IPS-18c (cell line): Measurements from ENCODE around the gene SHISA5.
"Not testable (repeated sequence)": the region's sequence is repeated elsewhere in the genome, so short reads cannot be mapped to it uniquely, and the experiment has no call there.

Experiments
- H3K4me3 ChIP-seq: 2 replicates; pipeline ENCODE4 v1.7.0; 2013; ENCODE audit warnings: low read depth, mild to moderate bottlenecking, low read length, moderate library complexity; ENCODE audit not compliant: insufficient read depth
- H3K9me3 ChIP-seq: one replicate; pipeline ENCODE4 v1.6.1; 2013; ENCODE audit warnings: mild to moderate bottlenecking, low read length, moderate library complexity; ENCODE audit not compliant: control insufficient read depth, insufficient read depth

The SHISA5 gene

GRCh38 chr3:48500656-48501055 lies 3.3 kb downstream of the SHISA5 start:
- H3K4me3 ChIP-seq: no peak overlapping the region
- H3K9me3 ChIP-seq: no peaks in the 10 kb centered on the region

DNA sequence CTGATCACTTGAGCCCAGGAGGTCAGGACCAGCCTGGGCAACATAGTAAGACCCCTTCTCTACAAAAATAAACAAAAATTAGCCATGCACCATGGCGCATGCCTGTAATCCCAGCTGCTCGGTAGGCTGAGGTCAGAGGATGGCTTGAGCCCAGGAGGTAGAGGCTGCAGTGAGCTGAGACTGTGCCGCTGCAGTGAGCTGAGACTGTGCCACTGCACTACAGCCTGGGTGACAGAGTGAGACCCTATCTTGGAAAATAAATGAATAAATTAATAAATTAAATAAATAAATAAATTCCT lies 10.8 kb downstream of the SHISA5 start:
- Histone ChIP-seq H3K9me3 (peaks cover 2% of the 10 kb centered on the region), H3K4me3 (no peak overlapping the region)

GRCh38 chr3:48492461-48493202 lies 11.3 kb downstream of the SHISA5 start:
- Histone ChIP-seq H3K4me3 (no peak overlapping the region), H3K9me3 (peaks cover 4% of the 10 kb centered on the region)

DNA sequence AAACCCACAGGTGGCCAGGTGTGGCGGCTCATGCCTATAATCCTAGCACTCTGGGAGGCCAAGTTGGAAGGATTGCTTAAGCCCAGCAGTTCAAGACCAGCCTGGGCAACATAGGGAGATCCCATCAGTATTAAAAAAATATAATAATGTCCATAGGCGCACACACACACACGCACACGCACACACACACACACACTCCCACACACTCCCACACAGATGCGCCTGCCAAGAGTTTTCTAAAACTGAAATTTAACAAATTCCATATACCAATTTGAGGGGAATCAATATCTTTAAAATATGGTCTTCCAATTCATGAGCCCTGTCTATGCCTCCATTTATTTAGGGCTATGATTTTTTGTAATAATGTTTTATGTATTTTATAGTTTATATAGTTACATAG lies 17.0 kb downstream of the SHISA5 start:
- H3K4me3 ChIP-seq: no peak overlapping the region
- peaks cover 4% of the 10 kb centered on the region for H3K9me3 ChIP-seq

DNA sequence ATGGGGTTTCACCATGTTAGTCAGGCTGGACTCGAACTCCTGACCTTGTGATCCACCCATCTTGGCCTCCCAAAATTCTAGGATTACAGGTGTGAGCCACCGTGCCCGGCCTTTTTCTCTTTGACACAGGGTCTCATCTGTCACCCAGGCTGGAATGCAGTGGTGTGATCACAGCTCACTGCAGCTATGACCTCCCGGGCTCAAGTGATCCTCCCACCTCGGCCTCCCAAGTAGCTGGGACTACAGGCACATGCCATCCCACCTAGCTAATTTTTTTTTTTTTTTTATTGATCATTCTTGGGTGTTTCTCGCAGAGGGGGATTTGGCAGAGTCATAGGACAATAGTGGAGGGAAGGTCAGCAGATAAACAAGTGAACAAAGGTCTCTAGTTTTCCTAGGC lies 21.2 kb downstream of the SHISA5 start:
- H3K9me3 ChIP-seq, H3K4me3 ChIP-seq: not testable (repeated sequence)

GRCh38 chr3:48480891-48481290 lies 23.1 kb downstream of the SHISA5 start:
- H3K9me3 ChIP-seq, H3K4me3 ChIP-seq: not testable (repeated sequence)

DNA sequence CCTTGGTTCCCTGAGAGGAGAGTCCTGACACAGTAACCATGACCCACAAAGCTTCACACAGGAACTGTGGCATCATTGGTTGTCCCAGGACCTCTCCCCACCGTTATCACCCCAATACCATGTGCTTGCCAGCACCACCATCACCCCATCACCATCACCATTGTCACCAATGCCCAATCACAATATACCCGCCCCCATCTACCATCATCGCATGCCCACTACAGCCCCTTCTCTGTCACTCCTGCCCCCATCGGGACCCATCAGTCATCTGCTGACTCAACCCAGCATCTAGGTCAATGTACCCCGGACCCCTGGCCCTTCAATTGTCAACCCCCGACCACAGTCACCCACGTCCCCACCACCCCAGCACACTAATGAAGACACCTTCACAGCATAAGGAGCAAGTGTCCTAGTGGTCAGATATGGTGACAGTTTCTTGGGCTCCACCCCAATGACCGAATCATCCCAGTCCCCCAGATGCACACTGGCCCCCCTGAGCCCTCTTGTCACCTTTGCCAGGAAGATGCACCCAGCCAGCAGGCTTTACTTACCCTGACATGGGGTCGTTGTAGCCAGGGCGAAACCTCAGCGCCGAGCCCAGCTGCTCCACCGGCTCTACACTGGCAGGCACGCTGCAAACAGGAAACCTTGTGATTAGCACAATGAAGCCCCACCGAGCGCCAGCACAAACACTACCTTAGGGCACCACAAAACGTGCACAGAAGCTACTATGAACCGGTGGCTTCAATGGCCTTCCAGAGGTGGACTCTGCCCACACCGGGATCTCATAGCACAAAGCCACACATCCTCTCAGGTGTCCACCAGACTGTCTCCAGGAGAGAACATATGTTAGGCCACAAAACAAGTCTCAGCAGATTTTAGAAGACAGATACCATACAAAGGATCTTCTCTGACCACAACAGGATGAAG lies 25.1 kb downstream of the SHISA5 start:
- Histone ChIP-seq H3K9me3 (no peaks in the 10 kb centered on the region), H3K4me3 (no peak overlapping the region)

GRCh38 chr3:48477959-48478520 lies 25.9 kb downstream of the SHISA5 start:
- H3K4me3 ChIP-seq: no peak overlapping the region
- no peaks in the 10 kb centered on the region for H3K9me3 ChIP-seq

GRCh38 chr3:48476426-48477053 lies 27.4 kb downstream of the SHISA5 start:
- no peaks in the 10 kb centered on the region for H3K9me3 ChIP-seq
- H3K4me3 ChIP-seq: no peak overlapping the region

GRCh38 chr3:48475188-48475587 lies 28.8 kb downstream of the SHISA5 start:
- no peaks in the 10 kb centered on the region for H3K9me3 ChIP-seq
- peak overlapping the region; percentile 0; the same call in 1 of the 2 replicates for H3K4me3 ChIP-seq

- Histone ChIP-seq H3K4me3 (0 out of 2 replicates have a peak overlapping the region, but pooled peaks have one; percentile 0), H3K9me3 (no peaks in the 10 kb centered on the region)
Measured at GRCh38 chr3:48474619-48475018, 29.4 kb downstream of the SHISA5 start.

DNA sequence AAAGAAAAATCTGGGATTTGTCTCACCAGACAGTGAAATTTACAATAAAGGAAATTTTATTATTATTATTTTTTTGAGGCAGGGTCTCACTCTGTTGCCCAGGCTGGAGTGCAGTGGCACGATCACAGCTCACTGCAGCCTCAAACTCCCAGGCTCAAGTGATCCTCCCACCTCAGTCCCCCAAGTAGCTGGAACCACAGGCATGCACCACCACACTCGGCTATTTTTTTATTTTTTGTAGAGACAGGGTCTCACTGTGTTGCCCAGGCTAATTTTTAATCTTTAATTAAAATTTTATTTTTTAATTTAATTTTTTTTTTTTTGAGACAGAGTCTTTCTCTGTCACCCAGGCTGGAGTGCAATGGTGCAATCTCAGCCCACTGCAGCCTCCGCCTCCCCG lies 29.9 kb downstream of the SHISA5 start:
- not testable (repeated sequence) for H3K4me3 ChIP-seq, H3K9me3 ChIP-seq

DNA sequence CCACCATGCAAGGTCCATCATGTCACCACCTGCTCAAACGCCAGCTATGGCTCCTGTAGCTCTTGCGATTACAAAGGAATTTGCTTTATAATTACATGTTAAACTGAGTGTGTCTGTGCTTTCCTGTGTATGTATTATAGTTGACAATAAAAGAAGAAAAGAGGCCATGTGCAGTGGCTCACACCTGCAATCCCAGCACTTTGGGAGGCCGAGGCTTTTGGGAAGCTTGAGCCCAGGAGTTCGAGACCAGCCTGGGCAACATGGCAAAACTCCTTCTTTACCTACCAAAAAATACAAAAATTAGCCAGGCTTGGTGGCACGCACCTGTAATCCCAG lies 30.4 kb downstream of the SHISA5 start:
- H3K4me3 ChIP-seq: no peak overlapping the region
- no peaks in the 10 kb centered on the region for H3K9me3 ChIP-seq

- peak overlapping the region; percentile 79 for H3K4me3 ChIP-seq
- H3K9me3 ChIP-seq: no peaks in the 10 kb centered on the region
Measured at GRCh38 chr3:48472923-48473616, 30.9 kb downstream of the SHISA5 start.

GRCh38 chr3:48472673-48472922 lies 31.4 kb downstream of the SHISA5 start:
- Histone ChIP-seq H3K4me3 (peak overlapping the region; percentile 79), H3K9me3 (no peaks in the 10 kb centered on the region)

GRCh38 chr3:48470286-48470685 lies 33.7 kb downstream of the SHISA5 start:
- Histone ChIP-seq H3K9me3 (no peaks in the 10 kb centered on the region), H3K4me3 (no peak overlapping the region)

- Histone ChIP-seq H3K9me3 (no peaks in the 10 kb centered on the region), H3K4me3 (no peak overlapping the region)
Measured at GRCh38 chr3:48469046-48469915, 34.7 kb downstream of the SHISA5 start.
